PC-3 (cell line): ENCODE data around the gene MYO5B.

Experiments used
- CTCF ChIP-seq: fragments of 300-600 bp; sonication (generic); conservative IDR thresholded peaks from 2 replicates; pipeline ENCODE4 v1.5.1; 2017; ENCODE audit warnings: antibody characterized with exemption, low read depth, mild to moderate bottlenecking, low read length
- EZH2phosphoT487 ChIP-seq: fragments of 300-600 bp; sonication (generic); IDR thresholded peaks from 2 replicates; pipeline ENCODE4 v1.6.1; 2018; ENCODE audit warnings: mild to moderate bottlenecking, antibody characterized with exemption, low read length, borderline replicate concordance

GRCh38 chr18:50161597-50162205, 33.2 kb downstream of the MYO5B start:
- TF ChIP-seq CTCF (no peak), EZH2phosphoT487 (no peak)
